Naive thymus-derived CD8-positive, alpha-beta T cell (primary cell): ENCODE measurements around the gene AGO3. TPM values are rescaled to one million over a fixed set of nuclear protein-coding genes. Genes with fewer than 3 reads are reported as not detected.
A peak's percentile ranks its signal among the peaks of the same experiment; 100 is the strongest.

Source experiments
- ATAC-seq, 2 donors: fragments of 150-1000 bp; cut with Tn5 transposase in 1 of 2; sonication (Bioruptor Pico), chemical (Tn5 transposase) in 1 of 2; 1 replicate in 1 of 2; 2 replicates in 1 of 2; pipeline ENCODE4 v1.10.0; 2021; ENCODE audit warnings: mild to moderate bottlenecking in 2 of 2, moderate library complexity in 2 of 2
- POLR2A ChIA-PET: fragments of 350-600 bp; sonication (Branson Sonifier 250); formaldehyde crosslinking; loops from one replicate; lab custom pipeline; 2021; ENCODE audit warnings: antibody characterized with exemption; lab: Charles Lee
- DNase-seq, 10 donors: peaks; one replicate each; pipeline versions ENCODE4 v3.0.0 to v3.0.0-alpha.2; 2020 to 2022
- H3K27ac Mint-ChIP-seq, 10 donors: one replicate each; pipeline ENCODE4 v1.8.0; 2020 to 2022; ENCODE audit warnings: mild to moderate bottlenecking in 10 of 10, mixed read lengths in 10 of 10, moderate library complexity in 4 of 10, inconsistent platforms in 1 of 10
- H3K27me3 Mint-ChIP-seq, 5 donors: one replicate each; pipeline ENCODE4 v1.8.0; 2021 to 2022; ENCODE audit warnings: mixed read lengths in 5 of 5
- H3K36me3 Mint-ChIP-seq, 3 donors: one replicate each; pipeline ENCODE4 v1.8.0; 2020 to 2022; ENCODE audit warnings: mixed read lengths in 3 of 3, mild to moderate bottlenecking in 2 of 3, inconsistent platforms in 1 of 3
- H3K4me1 Mint-ChIP-seq, 4 donors: one replicate each; pipeline ENCODE4 v1.8.0; 2021 to 2022; ENCODE audit warnings: mixed read lengths in 4 of 4
- H3K4me3 Mint-ChIP-seq, 10 donors: one replicate each; pipeline ENCODE4 v1.8.0; 2020 to 2022; ENCODE audit warnings: mild to moderate bottlenecking in 10 of 10, mixed read lengths in 10 of 10, moderate library complexity in 6 of 10, inconsistent platforms in 1 of 10
- H3K9me3 Mint-ChIP-seq, 9 donors: one replicate each; pipeline ENCODE4 v1.8.0; 2020 to 2022; ENCODE audit warnings: mixed read lengths in 9 of 9, mild to moderate bottlenecking in 3 of 9, inconsistent platforms in 1 of 9, moderate library complexity in 1 of 9
- polyA plus RNA-seq, 3 donors: library from polyadenylated mRNA; unstranded; fragments of 300-500 nt; fragmentation: Illumina TruSeq; gene quantifications; one replicate each; pipeline ENCODE4 v1.2.3, GENCODE V29; 2021
- total RNA-seq, 8 experiments: library from RNA in 2 of 8; stranded (reverse) in 2 of 8; gene quantifications; one replicate each; pipeline ENCODE4 v1.2.3 and lab custom pipeline; 2021 to 2026

Gene AGO3
- total and polyA plus RNA-seq, 5 experiments from 2014 or later: 5.7 to 40.8 (median 16.8) TPM

GRCh38 chr1:36108314-36108713 is 177.4 kb downstream of the AGO3 start:
- no peaks in the 10 kb centered on the region for H3K36me3 Mint-ChIP-seq
- no peaks in the 10 kb centered on the region for H3K9me3 Mint-ChIP-seq
- H3K27me3 Mint-ChIP-seq: no peaks in the 10 kb centered on the region
- ATAC-seq (no peak), DNase-seq (no peak)
- peak overlapping the region; percentile 89 to 97 (median 94) for H3K27ac Mint-ChIP-seq
- POLR2A ChIA-PET: interaction anchor here (0.8 to 6.9 kb wide), 7 partner anchors 12 to 80 kb away, joined by 3 to 44 read pairs (median 11); partner anchors contain the start of genes ADPRS, MAP7D1 and TRAPPC3
- H3K4me3 Mint-ChIP-seq: peak overlapping the region in 6 of 10 donors; percentile 45 to 88 (median 76)
- H3K4me1 Mint-ChIP-seq: peaks cover 23 to 51% (median 43%) of the 10 kb centered on the region in 4 donors

DNA sequence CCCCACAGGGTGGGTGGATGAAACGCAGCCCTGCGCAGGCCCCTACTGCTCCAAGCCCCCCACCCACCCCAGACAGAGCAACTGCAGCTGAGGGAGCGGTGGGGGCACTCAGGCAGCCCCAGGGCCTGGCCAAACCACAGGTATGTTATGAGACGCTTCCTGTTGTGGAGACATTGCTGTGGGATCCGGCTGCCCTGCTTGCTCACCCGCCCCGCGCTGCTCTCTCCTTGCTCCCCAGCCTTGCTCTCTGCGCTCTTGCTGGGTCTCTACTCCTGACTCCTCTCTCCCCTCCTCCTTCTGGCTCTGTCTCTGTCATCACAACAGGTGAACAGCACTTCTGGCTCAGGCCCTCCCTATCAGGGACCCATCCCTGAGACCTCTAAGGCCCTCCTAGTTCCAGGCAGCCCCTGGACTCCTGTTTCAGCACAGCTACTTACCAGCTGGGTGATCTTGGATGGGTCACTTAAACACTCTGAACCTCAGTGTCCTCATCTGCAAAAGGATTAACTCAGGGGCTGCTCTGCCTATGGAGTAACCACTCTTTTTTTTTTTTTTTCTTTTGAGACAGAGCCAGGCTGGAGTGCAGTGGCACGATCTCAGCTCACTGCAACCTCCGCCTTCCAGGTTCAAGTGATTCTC is 178.3 kb downstream of the AGO3 start:
- Mint-ChIP-seq H3K36me3 (no peaks in the 10 kb centered on the region), H3K27me3 (no peaks in the 10 kb centered on the region), H3K27ac (peak overlapping the region; percentile 89 to 97 (median 94)), H3K4me1 (peaks cover 26 to 55% (median 43%) of the 10 kb centered on the region in 4 donors), H3K4me3 (peak overlapping the region; percentile 36 to 88 (median 75)), H3K9me3 (no peaks in the 10 kb centered on the region)
- peak; percentile 99 for ATAC-seq
- DNase-seq: peak; percentile 34 to 79 (median 60)
- POLR2A ChIA-PET: interaction anchor here (0.7 to 6.9 kb wide), 9 partner anchors 10 to 79 kb away, joined by 3 to 44 read pairs (median 5); partner anchors contain the start of genes ADPRS, MAP7D1 and TRAPPC3

DNA sequence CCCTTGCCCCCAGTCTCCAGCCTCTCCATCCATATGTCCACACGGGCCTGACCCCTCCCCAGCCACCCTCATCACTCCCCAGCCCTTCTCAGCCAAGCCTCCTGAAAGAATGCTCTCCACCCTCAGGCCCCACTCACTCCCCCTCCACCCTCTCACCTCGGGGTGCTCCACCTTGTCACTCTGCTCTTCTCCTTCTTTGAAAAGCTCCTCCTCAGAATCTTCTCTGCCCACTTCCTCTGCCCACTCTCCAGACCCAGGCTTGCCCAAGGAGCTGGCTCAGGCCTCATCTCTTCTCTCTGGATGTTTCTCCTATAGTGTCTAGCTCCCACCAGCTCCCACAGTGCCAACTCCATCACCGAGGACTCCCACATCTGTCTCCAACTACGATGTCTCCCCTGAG is 180.2 kb downstream of the AGO3 start:
- Mint-ChIP-seq H3K4me1 (peaks cover 24 to 55% (median 42%) of the 10 kb centered on the region in 4 donors), H3K36me3 (no peaks in the 10 kb centered on the region), H3K4me3 (peak overlapping the region in 8 of 10 donors; percentile 11 to 83 (median 46)), H3K9me3 (no peaks in the 10 kb centered on the region), H3K27me3 (no peaks in the 10 kb centered on the region), H3K27ac (peak overlapping the region in 9 of 10 donors; percentile 54 to 93 (median 81))
- POLR2A ChIA-PET: interaction anchor here (1.0 to 6.9 kb wide), 2 partner anchors 18 to 23 kb away, joined by 7 to 44 read pairs; no protein-coding TSS in a partner anchor
- ATAC-seq: no peak
- DNase-seq: no peak

DNA sequence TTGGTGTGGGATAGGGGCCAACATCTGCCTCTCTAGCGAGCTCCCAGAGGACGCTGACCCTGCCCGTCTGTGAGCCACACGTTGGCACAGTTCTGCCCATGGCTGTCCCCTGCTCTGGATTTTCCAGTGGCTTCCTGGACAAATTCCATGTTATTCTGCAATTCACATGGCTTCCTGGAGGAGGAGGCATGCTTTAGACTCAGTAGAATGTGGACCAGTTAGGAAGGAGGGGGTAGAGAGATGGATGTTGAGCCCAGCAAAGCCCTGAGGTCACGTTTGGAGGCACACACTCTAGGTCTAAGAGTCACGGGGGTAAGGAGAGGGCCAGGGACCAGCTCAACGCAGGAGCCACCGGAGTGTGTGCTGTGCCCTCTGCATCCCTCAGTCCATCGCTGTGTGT is 181.9 kb downstream of the AGO3 start:
- H3K27ac Mint-ChIP-seq: peak overlapping the region in 2 of 10 donors; percentile 48 to 66
- no peak for DNase-seq
- no peaks in the 10 kb centered on the region for H3K27me3 Mint-ChIP-seq
- H3K36me3 Mint-ChIP-seq: no peaks in the 10 kb centered on the region
- ATAC-seq: no peak
- no peaks in the 10 kb centered on the region for H3K9me3 Mint-ChIP-seq
- H3K4me1 Mint-ChIP-seq: peaks cover 22 to 49% (median 36%) of the 10 kb centered on the region in 4 donors
- H3K4me3 Mint-ChIP-seq: no peak overlapping the region
- POLR2A ChIA-PET: interaction anchor here (1.1 kb wide), 2 partner anchors 9 to 37 kb away, joined by 3 to 4 read pairs; partner anchors contain the start of gene TRAPPC3

GRCh38 chr1:36114371-36114770 is 183.5 kb downstream of the AGO3 start:
- no peak for ATAC-seq
- POLR2A ChIA-PET: interaction anchor here (1.7 kb wide), 1 partner anchor 43 kb away, joined by 3 read pairs; no protein-coding TSS in a partner anchor
- H3K27me3 Mint-ChIP-seq: no peaks in the 10 kb centered on the region
- no peak overlapping the region for H3K4me3 Mint-ChIP-seq
- H3K27ac Mint-ChIP-seq: peak overlapping the region in 2 of 10 donors; percentile 23 to 59
- no peak for DNase-seq
- no peaks in the 10 kb centered on the region for H3K9me3 Mint-ChIP-seq
- H3K36me3 Mint-ChIP-seq: no peaks in the 10 kb centered on the region
- H3K4me1 Mint-ChIP-seq: peaks cover 13 to 34% (median 21%) of the 10 kb centered on the region in 4 donors

DNA sequence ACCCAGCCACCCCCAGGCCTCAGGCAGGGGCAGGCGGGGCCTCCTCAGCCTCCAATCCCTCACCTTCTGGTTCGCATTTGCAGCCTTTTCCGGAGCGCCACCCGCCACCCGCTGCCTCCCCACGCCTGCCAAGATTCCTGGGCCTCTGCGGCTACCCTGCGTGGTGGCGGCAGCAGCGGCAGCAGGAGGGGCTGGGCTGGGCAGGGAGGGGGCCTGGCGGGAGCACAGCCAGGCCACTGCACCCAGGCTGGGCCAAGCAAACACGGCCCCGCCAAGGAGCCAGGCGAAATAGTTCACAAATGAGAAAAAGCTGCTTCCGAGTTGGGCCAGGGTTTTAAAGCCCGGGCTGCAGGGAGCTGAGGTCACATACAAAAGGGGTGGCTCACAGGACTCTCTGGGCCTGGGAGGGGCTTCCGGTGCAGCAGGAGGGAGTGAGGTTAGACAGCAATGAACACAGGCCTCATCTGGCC is 184.3 kb downstream of the AGO3 start:
- ATAC-seq (no peak), DNase-seq (no peak)
- Mint-ChIP-seq H3K27me3 (peaks cover 0 to 3% (median 0%) of the 10 kb centered on the region in 5 donors), H3K27ac (peak overlapping the region in 1 of 10 donors; percentile 49), H3K4me1 (peaks cover 10 to 28% (median 16%) of the 10 kb centered on the region in 4 donors), H3K36me3 (no peaks in the 10 kb centered on the region), H3K9me3 (no peaks in the 10 kb centered on the region), H3K4me3 (no peak overlapping the region)
- POLR2A ChIA-PET: interaction anchor here (1.7 kb wide), 1 partner anchor 42 kb away, joined by 3 read pairs; no protein-coding TSS in a partner anchor

- no peak overlapping the region for H3K4me3 Mint-ChIP-seq
- H3K27ac Mint-ChIP-seq: no peak overlapping the region
- DNase-seq (no peak), ATAC-seq (no peak)
- POLR2A ChIA-PET: interaction anchor here (1.7 kb wide), 1 partner anchor 41 kb away, joined by 3 read pairs; no protein-coding TSS in a partner anchor
- no peaks in the 10 kb centered on the region for H3K36me3 Mint-ChIP-seq
- peaks cover 8 to 21% (median 12%) of the 10 kb centered on the region in 4 donors for H3K4me1 Mint-ChIP-seq
- peaks cover 0 to 3% (median 0%) of the 10 kb centered on the region in 5 donors for H3K27me3 Mint-ChIP-seq
- no peaks in the 10 kb centered on the region for H3K9me3 Mint-ChIP-seq
These were observed 185.0 kb downstream of the AGO3 start for GRCh38 chr1:36115931-36116330.

DNA sequence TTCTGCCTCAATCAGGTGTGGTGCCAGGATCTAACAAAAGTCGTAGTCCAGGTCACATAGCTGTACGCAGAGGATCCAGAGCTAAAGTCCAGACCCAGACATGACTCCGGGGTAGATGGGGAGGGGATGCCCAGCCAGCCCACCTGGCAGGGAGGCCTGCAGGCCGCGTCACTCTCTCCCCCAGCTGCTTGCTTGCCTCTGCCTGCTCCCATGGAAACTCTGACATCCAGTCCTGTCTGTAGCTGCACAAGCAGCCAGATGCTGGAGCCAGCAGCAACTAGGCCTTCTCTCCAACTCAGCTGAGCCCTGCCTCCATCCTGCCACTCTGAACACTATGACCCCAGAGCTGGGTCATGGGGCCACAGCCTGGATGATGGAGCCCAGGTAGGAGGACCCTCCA is 186.0 kb downstream of the AGO3 start:
- peak overlapping the region in 1 of 10 donors; percentile 44 for H3K27ac Mint-ChIP-seq
- no peaks in the 10 kb centered on the region for H3K36me3 Mint-ChIP-seq
- H3K27me3 Mint-ChIP-seq: peaks cover 0 to 3% (median 0%) of the 10 kb centered on the region in 5 donors
- DNase-seq (no peak), ATAC-seq (no peak)
- H3K4me3 Mint-ChIP-seq: no peak overlapping the region
- H3K4me1 Mint-ChIP-seq: peaks cover 0 to 13% (median 5%) of the 10 kb centered on the region in 4 donors
- POLR2A ChIA-PET: interaction anchor here (0.5 to 1.5 kb wide), 3 partner anchors 16 to 28 kb away, joined by 3 to 4 read pairs (median 4); no protein-coding TSS in a partner anchor
- no peaks in the 10 kb centered on the region for H3K9me3 Mint-ChIP-seq

- Mint-ChIP-seq H3K4me3 (no peak overlapping the region), H3K27ac (peak overlapping the region in 1 of 10 donors; percentile 47), H3K27me3 (peaks cover 8 to 19% (median 16%) of the 10 kb centered on the region in 5 donors), H3K4me1 (peaks cover 12 to 14% (median 13%) of the 10 kb centered on the region in 4 donors), H3K9me3 (no peaks in the 10 kb centered on the region), H3K36me3 (no peaks in the 10 kb centered on the region)
- POLR2A ChIA-PET: interaction anchor here (0.6 to 5.7 kb wide), 4 partner anchors 10 to 46 kb away, joined by 3 to 35 read pairs (median 5); no protein-coding TSS in a partner anchor
- ATAC-seq (no peak), DNase-seq (no peak)
These were observed 187.7 kb downstream of the AGO3 start for GRCh38 chr1:36118447-36119204.

DNA sequence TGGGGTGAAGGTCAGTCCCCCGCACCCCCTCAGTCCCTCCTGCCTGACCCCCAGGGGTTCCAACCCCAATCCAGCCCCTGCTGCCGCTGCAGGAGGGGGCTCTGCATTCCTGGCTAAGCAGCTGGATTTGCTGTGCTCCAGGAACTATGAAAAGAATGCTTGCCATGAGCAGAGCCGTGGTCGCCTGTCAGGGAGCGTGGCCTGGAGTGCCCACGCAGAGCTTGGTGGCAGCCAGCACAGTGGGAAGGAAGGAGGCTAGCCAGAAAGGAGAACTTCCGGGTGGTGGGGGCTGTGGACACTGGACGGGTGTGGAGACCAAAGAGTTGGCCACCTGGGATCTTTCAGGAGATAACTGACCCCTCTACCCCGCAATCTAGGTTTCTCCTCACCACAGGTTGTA is 188.6 kb downstream of the AGO3 start:
- Mint-ChIP-seq H3K4me1 (peaks cover 14 to 21% (median 19%) of the 10 kb centered on the region in 4 donors), H3K27ac (no peak overlapping the region), H3K27me3 (peaks cover 11 to 25% (median 22%) of the 10 kb centered on the region in 5 donors), H3K36me3 (no peaks in the 10 kb centered on the region), H3K9me3 (no peaks in the 10 kb centered on the region), H3K4me3 (no peak overlapping the region)
- ATAC-seq (no peak), DNase-seq (no peak)
- POLR2A ChIA-PET: interaction anchor here (0.6 to 5.7 kb wide), 4 partner anchors 11 to 1871 kb away, joined by 3 to 35 read pairs (median 4); no protein-coding TSS in a partner anchor
